HG03175 (cell line): Measurements from ENCODE around the gene DYRK1B.

Experiments used
- ATAC-seq: cut with Tn5 transposase; IDR thresholded peaks from one replicate; pipeline ENCODE4 v1.9.1; 2021; ENCODE audit warnings: mild to moderate bottlenecking, moderate library complexity; ENCODE audit not compliant: unreplicated experiment

Gene DYRK1B

GRCh38 chr19:39832341-39833083 is 1.4 kb downstream of the DYRK1B start:
- ATAC-seq: no peak

- ATAC-seq: no peak
Observed at GRCh38 chr19:39831679-39832078, 2.3 kb downstream of the DYRK1B start.

GRCh38 chr19:39830847-39831246 is 3.1 kb downstream of the DYRK1B start:
- no peak for ATAC-seq

- ATAC-seq: no peak
Observed at GRCh38 chr19:39830406-39830805, 3.6 kb downstream of the DYRK1B start.

GRCh38 chr19:39829702-39830275 is 4.2 kb downstream of the DYRK1B start:
- no peak for ATAC-seq

GRCh38 chr19:39828654-39829032 is 5.3 kb downstream of the DYRK1B start:
- ATAC-seq: no peak

- no peak for ATAC-seq
Observed at GRCh38 chr19:39828015-39828653, 5.8 kb downstream of the DYRK1B start.

- no peak for ATAC-seq
Observed at GRCh38 chr19:39827216-39827615, 6.7 kb downstream of the DYRK1B start.

GRCh38 chr19:39826311-39826945 is 7.5 kb downstream of the DYRK1B start:
- ATAC-seq: no peak

- no peak for ATAC-seq
Observed at GRCh38 chr19:39825531-39826076, 8.4 kb downstream of the DYRK1B start.

- no peak for ATAC-seq
Observed at GRCh38 chr19:39825093-39825463, 8.9 kb downstream of the DYRK1B start.

- ATAC-seq: peak; percentile 92
Observed at GRCh38 chr19:39824143-39825092, 9.5 kb downstream of the DYRK1B start.

- no peak for ATAC-seq
Observed at GRCh38 chr19:39823686-39824085, 10.3 kb downstream of the DYRK1B start.

- no peak for ATAC-seq
Observed at GRCh38 chr19:39820696-39821095, 13.3 kb downstream of the DYRK1B start.

GRCh38 chr19:39819786-39820185 is 14.2 kb downstream of the DYRK1B start:
- no peak for ATAC-seq

- ATAC-seq: peak; percentile 85
Observed at GRCh38 chr19:39818626-39819097, 15.3 kb downstream of the DYRK1B start.

- ATAC-seq: no peak
Observed at GRCh38 chr19:39817888-39818561, 15.9 kb downstream of the DYRK1B start.

GRCh38 chr19:39816287-39817048 is 17.5 kb downstream of the DYRK1B start:
- no peak for ATAC-seq

- no peak for ATAC-seq
Observed at GRCh38 chr19:39814595-39814994, 19.4 kb downstream of the DYRK1B start.
